ENCODE results near the gene MARCHF10.

DNA sequence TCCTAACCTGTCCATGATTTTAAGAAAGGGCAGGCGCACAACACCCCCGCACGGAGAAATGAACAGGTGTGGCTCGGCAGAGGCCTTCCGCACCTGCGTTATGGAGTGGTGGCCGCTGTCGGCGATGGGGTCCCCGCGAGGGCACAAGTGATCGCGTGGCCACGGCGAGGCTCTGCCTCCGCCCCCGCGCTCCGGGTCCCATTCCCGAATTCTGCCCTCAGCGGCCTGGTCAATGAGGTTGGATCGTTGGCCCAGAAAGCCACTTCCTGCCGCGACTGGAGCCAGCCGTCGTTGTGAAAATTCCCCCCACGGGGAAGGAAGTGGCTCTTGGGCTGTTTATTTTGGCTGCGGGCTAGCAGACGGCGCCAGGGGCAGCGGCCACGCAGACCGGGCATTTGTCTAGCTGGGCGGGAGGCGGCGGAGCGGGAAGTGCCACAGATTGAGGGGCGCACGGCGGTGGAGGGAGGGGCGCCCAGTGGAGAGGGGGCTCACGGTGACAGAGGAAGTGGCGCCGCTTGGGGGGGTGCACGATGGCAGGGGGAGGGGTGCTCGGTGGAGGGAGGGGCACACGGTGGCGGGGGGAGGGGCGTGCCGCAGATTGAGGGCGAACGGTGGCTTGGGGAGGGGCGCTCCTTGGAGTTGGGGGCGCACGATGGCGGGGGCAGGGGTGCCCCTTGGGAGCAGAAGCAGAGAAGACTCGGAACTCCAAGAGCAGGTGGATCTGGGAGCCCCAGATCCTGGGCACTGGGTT, 155.7 kb downstream of the MARCHF10 start:
- TF ChIP-seq, protein P1, sequence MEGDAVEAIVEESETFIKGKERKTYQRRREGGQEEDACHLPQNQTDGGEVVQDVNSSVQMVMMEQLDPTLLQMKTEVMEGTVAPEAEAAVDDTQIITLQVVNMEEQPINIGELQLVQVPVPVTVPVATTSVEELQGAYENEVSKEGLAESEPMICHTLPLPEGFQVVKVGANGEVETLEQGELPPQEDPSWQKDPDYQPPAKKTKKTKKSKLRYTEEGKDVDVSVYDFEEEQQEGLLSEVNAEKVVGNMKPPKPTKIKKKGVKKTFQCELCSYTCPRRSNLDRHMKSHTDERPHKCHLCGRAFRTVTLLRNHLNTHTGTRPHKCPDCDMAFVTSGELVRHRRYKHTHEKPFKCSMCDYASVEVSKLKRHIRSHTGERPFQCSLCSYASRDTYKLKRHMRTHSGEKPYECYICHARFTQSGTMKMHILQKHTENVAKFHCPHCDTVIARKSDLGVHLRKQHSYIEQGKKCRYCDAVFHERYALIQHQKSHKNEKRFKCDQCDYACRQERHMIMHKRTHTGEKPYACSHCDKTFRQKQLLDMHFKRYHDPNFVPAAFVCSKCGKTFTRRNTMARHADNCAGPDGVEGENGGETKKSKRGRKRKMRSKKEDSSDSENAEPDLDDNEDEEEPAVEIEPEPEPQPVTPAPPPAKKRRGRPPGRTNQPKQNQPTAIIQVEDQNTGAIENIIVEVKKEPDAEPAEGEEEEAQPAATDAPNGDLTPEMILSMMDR (IDR thresholded peaks at IDR 0.05) = no peak
- no peak for TF ChIP-seq POLR2A (IDR thresholded peaks at IDR 0.05)
